ENCODE results near the gene GARIN5A.

- no peak for TF ChIP-seq CTCF (conservative IDR thresholded peaks at IDR 0.05; ENCODE audit: low read depth in 2 of 2)
- TF ChIP-seq EZH2 (IDR thresholded peaks at IDR 0.05; ENCODE audit: low read depth, unreplicated experiment): no peak
Observed at GRCh38 chr19:50510700-50511068, 34.0 kb upstream of the GARIN5A start.
